GOT3 (cell line): ENCODE data around the gene CEACAM19.

ENCODE experiments used
- DNase-seq: peaks from one replicate; lab custom pipeline; 2025; ENCODE audit warnings: mixed read lengths; lab: John Stamatoyannopoulos, UW

The CEACAM19 gene

GRCh38 chr19:44723299-44723951 is 52.1 kb downstream of the CEACAM19 start:
- no peak for DNase-seq

DNA sequence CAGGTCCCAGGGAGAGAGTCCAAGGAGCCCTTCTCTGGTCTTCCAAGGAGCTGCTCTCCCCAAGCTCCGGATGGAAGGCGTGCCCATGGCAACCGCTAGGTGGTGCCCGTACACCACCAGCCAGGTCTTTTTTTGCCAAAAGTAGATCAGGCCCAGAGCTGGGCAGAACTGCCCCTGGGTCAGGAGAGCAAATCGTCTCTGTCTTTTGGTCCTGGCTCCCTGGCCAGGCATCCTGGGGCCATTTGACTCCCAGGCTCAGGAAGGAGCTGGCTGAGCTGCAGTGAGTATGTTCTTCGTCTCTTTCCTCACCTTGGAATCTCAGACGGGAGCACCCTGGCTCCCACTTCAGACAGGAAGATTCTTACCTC is 52.7 kb downstream of the CEACAM19 start:
- peak; percentile 69 for DNase-seq

DNA sequence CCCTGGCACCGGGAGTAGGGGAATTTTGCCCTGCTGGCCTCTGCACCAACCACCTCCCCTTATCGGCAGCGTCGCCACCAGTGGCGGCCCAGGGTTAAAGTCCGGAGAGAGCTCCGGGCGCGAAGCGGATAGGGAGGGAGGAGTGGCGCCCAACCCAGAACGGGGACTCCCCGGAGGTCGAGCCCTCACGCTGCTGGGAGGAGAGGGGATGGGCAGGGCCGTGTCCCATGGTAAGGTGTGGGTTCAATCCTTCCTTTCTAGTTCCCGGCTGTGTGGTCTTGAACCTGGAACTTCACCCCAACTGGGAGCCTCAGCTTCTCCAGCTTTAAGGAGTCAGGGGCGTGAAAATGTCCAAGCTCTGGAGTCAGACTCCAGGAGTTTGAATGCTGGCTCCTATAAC is 54.0 kb downstream of the CEACAM19 start:
- no peak for DNase-seq

DNA sequence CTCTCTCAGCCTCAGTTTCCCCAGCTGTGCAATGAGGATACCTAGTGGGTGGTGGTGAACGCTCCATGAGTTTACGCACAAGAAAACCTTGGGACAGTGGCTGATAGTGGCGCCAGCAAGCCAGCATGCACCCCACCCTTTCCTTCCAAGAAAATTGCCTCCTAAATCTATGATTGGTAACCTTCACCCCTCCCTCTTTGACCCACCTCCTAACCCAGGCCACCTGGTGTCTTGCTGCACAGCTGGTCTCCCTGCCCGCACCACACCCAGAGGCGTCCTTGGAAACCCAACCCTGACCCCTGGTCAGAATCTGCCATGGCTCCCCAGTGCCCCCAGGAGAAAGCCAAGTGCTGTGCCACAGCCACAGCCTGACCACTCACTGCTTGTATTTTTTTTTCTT is 54.4 kb downstream of the CEACAM19 start:
- no peak for DNase-seq

DNA sequence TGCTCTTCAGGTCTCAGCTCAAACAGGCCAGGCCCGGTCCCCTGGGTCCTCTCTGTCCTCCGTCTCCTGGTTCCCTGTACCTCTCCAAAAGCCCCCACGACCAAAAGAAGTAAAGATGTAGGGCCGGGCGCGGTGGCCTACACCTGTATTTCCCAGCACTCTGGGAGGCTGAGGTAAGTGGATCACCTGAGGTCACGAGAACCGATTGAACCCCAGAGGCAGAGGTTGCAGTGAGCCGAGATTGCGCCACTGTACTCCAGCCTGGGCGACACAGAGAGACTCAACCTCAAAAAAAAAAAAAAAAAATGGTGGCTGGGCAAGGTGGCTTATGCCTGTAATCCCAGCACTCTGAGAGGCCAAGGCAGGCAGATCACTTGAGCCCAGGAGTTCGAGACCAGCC is 55.2 kb downstream of the CEACAM19 start:
- DNase-seq = no peak

- no peak for DNase-seq
These were observed 56.9 kb downstream of the CEACAM19 start for GRCh38 chr19:44728178-44728577.

- DNase-seq = no peak
These were observed 58.3 kb downstream of the CEACAM19 start for GRCh38 chr19:44729516-44730033.

- DNase-seq = no peak
These were observed 59.8 kb downstream of the CEACAM19 start for GRCh38 chr19:44731081-44731480.

DNA sequence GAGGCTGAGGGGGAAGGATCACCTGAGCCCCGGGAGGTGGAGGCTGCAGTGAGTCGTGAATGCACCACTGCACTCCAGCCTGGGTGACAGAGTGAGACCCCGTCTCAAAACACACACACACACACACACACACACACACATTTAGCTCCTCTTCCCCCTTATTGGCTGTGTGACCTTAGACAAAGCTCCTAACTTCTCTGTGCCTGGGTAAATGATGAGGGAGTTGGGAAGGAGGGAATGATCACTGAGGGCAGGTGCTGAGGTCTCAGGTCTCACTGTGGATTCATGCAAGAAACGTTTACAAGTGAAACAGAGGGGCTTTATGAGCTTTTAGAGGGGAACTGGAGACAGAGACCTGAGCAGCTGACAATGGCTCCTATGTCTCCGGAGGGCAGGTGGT is 60.3 kb downstream of the CEACAM19 start:
- DNase-seq = no peak

DNA sequence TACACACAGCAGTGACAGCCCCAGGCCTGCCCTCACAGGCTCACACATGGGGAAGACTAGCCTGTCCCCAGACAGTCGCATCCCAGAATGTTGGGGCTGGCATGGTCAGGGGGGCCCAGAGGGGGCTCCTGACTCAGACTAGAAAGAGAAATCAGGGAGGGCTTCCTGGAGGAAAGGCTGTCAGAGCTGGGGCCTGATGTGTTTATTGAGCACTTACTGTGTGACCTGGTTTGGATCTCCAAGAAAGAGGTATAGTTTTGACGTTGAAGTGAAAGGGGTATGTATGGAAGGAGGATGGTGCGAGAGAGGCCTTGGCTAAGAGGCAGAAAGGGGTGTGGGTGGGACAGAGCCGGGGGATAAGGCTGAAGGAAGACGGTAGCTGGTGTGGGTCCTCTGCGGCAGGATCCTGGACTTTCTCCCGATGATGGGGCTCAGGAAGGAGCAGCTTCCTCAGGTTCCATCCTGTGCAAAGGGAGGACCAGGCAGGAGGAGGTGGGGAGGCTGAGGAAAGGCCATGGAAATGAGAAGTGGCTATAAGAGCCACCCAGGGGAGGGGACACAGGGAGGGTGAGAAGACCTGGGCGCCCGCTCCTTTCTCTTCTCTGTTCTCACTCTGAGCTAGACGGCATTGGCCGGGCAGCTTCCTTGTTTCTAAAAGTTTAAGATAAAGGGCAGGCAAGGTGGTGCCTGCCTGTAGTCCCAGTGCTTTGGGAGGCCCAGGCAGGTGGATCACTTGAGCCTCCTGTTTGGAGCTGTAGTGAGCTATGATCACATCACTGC is 61.1 kb downstream of the CEACAM19 start:
- DNase-seq = no peak
